T-helper 2 cell treated with Interferon-gamma antibody and Interleukin-4, amounts not matched to agents 5 μg/mL and 100 μg/mL, for 36 hours (primary cell): ENCODE results near the gene HSD3B2.

Experiments
- DNase-seq: peaks from one replicate; pipeline ENCODE4 v3.0.0; 2021; ENCODE audit warnings: low spot score
- H3K27ac Mint-ChIP-seq: one replicate; pipeline ENCODE4 v1.8.0; 2021; ENCODE audit warnings: mild to moderate bottlenecking, mixed read lengths
- H3K27me3 Mint-ChIP-seq: one replicate; pipeline ENCODE4 v1.8.0; 2021; ENCODE audit warnings: low read depth, mixed read lengths
- H3K36me3 Mint-ChIP-seq: one replicate; pipeline ENCODE4 v1.8.0; 2021; ENCODE audit warnings: low read depth, mixed read lengths
- H3K4me1 Mint-ChIP-seq: one replicate; pipeline ENCODE4 v1.8.0; 2021; ENCODE audit warnings: low read depth, mixed read lengths
- H3K4me3 Mint-ChIP-seq: one replicate; pipeline ENCODE4 v1.8.0; 2022; ENCODE audit warnings: mild to moderate bottlenecking, moderate library complexity, mixed read lengths
- H3K9me3 Mint-ChIP-seq: one replicate; pipeline ENCODE4 v1.8.0; 2021; ENCODE audit warnings: mixed read lengths

The HSD3B2 gene

GRCh38 chr1:119451158-119451557, 36.2 kb downstream of the HSD3B2 start:
- H3K36me3 Mint-ChIP-seq: no peaks in the 10 kb centered on the region
- H3K4me1 Mint-ChIP-seq: no peaks in the 10 kb centered on the region
- no peak for DNase-seq
- no peaks in the 10 kb centered on the region for H3K27me3 Mint-ChIP-seq
- no peaks in the 10 kb centered on the region for H3K9me3 Mint-ChIP-seq
- H3K27ac Mint-ChIP-seq: no peak overlapping the region
- no peak overlapping the region for H3K4me3 Mint-ChIP-seq

- H3K4me1 Mint-ChIP-seq: no peaks in the 10 kb centered on the region
- H3K9me3 Mint-ChIP-seq: no peaks in the 10 kb centered on the region
These were observed 37.1 kb downstream of the HSD3B2 start for GRCh38 chr1:119452091-119452490.

GRCh38 chr1:119453021-119453420, 38.1 kb downstream of the HSD3B2 start:
- H3K4me3 Mint-ChIP-seq: no peak overlapping the region
- peaks cover 5% of the 10 kb centered on the region for H3K27me3 Mint-ChIP-seq
- DNase-seq: no peak
- no peaks in the 10 kb centered on the region for H3K36me3 Mint-ChIP-seq
- no peak overlapping the region for H3K27ac Mint-ChIP-seq
- H3K9me3 Mint-ChIP-seq: no peaks in the 10 kb centered on the region
- no peaks in the 10 kb centered on the region for H3K4me1 Mint-ChIP-seq

More at GRCh38 chr1:119452091-119452490, 37.1 kb downstream of the HSD3B2 start:
- peaks cover 5% of the 10 kb centered on the region for H3K27me3 Mint-ChIP-seq
- H3K4me3 Mint-ChIP-seq: no peak overlapping the region
- no peak overlapping the region for H3K27ac Mint-ChIP-seq
- H3K36me3 Mint-ChIP-seq: no peaks in the 10 kb centered on the region
- DNase-seq: no peak

- no peak overlapping the region for H3K4me3 Mint-ChIP-seq
- DNase-seq: no peak
- H3K27ac Mint-ChIP-seq: no peak overlapping the region
- no peaks in the 10 kb centered on the region for H3K9me3 Mint-ChIP-seq
- peaks cover 7% of the 10 kb centered on the region for H3K27me3 Mint-ChIP-seq
- H3K4me1 Mint-ChIP-seq: no peaks in the 10 kb centered on the region
- no peaks in the 10 kb centered on the region for H3K36me3 Mint-ChIP-seq
These were observed 48.0 kb downstream of the HSD3B2 start for GRCh38 chr1:119462964-119463363.

- H3K4me3 Mint-ChIP-seq: no peak overlapping the region
- no peaks in the 10 kb centered on the region for H3K9me3 Mint-ChIP-seq
- H3K27ac Mint-ChIP-seq: no peak overlapping the region
- H3K27me3 Mint-ChIP-seq: peaks cover 7% of the 10 kb centered on the region
- no peaks in the 10 kb centered on the region for H3K36me3 Mint-ChIP-seq
- H3K4me1 Mint-ChIP-seq: no peaks in the 10 kb centered on the region
- no peak for DNase-seq
These were observed 48.6 kb downstream of the HSD3B2 start for GRCh38 chr1:119463569-119463968.

GRCh38 chr1:119466445-119466844, 51.5 kb downstream of the HSD3B2 start:
- DNase-seq: no peak
- H3K27me3 Mint-ChIP-seq: peaks cover 7% of the 10 kb centered on the region
- no peak overlapping the region for H3K4me3 Mint-ChIP-seq
- peaks cover 1% of the 10 kb centered on the region for H3K4me1 Mint-ChIP-seq
- H3K36me3 Mint-ChIP-seq: no peaks in the 10 kb centered on the region
- H3K9me3 Mint-ChIP-seq: no peaks in the 10 kb centered on the region
- H3K27ac Mint-ChIP-seq: no peak overlapping the region

GRCh38 chr1:119467219-119467618, 52.3 kb downstream of the HSD3B2 start:
- no peak for DNase-seq
- Mint-ChIP-seq H3K4me3 (no peak overlapping the region), H3K27me3 (peaks cover 7% of the 10 kb centered on the region), H3K9me3 (no peaks in the 10 kb centered on the region), H3K27ac (no peak overlapping the region), H3K4me1 (peaks cover 1% of the 10 kb centered on the region), H3K36me3 (no peaks in the 10 kb centered on the region)

GRCh38 chr1:119467857-119468668, 53.1 kb downstream of the HSD3B2 start:
- DNase-seq: no peak
- peaks cover 1% of the 10 kb centered on the region for H3K4me1 Mint-ChIP-seq
- no peak overlapping the region for H3K4me3 Mint-ChIP-seq
- H3K9me3 Mint-ChIP-seq: no peaks in the 10 kb centered on the region
- H3K36me3 Mint-ChIP-seq: no peaks in the 10 kb centered on the region
- no peak overlapping the region for H3K27ac Mint-ChIP-seq
- peaks cover 7% of the 10 kb centered on the region for H3K27me3 Mint-ChIP-seq

GRCh38 chr1:119469741-119470140, 54.8 kb downstream of the HSD3B2 start:
- Mint-ChIP-seq H3K9me3 (no peaks in the 10 kb centered on the region), H3K27me3 (peaks cover 4% of the 10 kb centered on the region), H3K4me3 (no peak overlapping the region), H3K36me3 (no peaks in the 10 kb centered on the region), H3K4me1 (peaks cover 1% of the 10 kb centered on the region), H3K27ac (no peak overlapping the region)
- no peak for DNase-seq

GRCh38 chr1:119470377-119470776, 55.4 kb downstream of the HSD3B2 start:
- peaks cover 1% of the 10 kb centered on the region for H3K4me1 Mint-ChIP-seq

GRCh38 chr1:119470958-119471357, 56.0 kb downstream of the HSD3B2 start:
- no peak overlapping the region for H3K27ac Mint-ChIP-seq
- H3K36me3 Mint-ChIP-seq: no peaks in the 10 kb centered on the region
- H3K4me3 Mint-ChIP-seq: no peak overlapping the region
- H3K27me3 Mint-ChIP-seq: peaks cover 5% of the 10 kb centered on the region
- no peaks in the 10 kb centered on the region for H3K9me3 Mint-ChIP-seq
- peaks cover 4% of the 10 kb centered on the region for H3K4me1 Mint-ChIP-seq
- no peak for DNase-seq

More at GRCh38 chr1:119470377-119470776, 55.4 kb downstream of the HSD3B2 start:
- H3K27me3 Mint-ChIP-seq: peaks cover 4% of the 10 kb centered on the region
- no peak overlapping the region for H3K4me3 Mint-ChIP-seq
- no peak for DNase-seq
- no peaks in the 10 kb centered on the region for H3K9me3 Mint-ChIP-seq
- H3K27ac Mint-ChIP-seq: no peak overlapping the region
- no peaks in the 10 kb centered on the region for H3K36me3 Mint-ChIP-seq

- no peaks in the 10 kb centered on the region for H3K36me3 Mint-ChIP-seq
- no peak for DNase-seq
- no peaks in the 10 kb centered on the region for H3K9me3 Mint-ChIP-seq
- no peak overlapping the region for H3K4me3 Mint-ChIP-seq
- peaks cover 6% of the 10 kb centered on the region for H3K4me1 Mint-ChIP-seq
- H3K27me3 Mint-ChIP-seq: peaks cover 3% of the 10 kb centered on the region
- H3K27ac Mint-ChIP-seq: no peak overlapping the region
These were observed 56.6 kb downstream of the HSD3B2 start for GRCh38 chr1:119471566-119471965.

GRCh38 chr1:119472080-119472818, 57.3 kb downstream of the HSD3B2 start:
- peaks cover 3% of the 10 kb centered on the region for H3K27me3 Mint-ChIP-seq

More at GRCh38 chr1:119472080-119472818, 57.3 kb downstream of the HSD3B2 start:
- DNase-seq: no peak
- H3K36me3 Mint-ChIP-seq: no peaks in the 10 kb centered on the region
- H3K4me3 Mint-ChIP-seq: no peak overlapping the region
- H3K4me1 Mint-ChIP-seq: peaks cover 6% of the 10 kb centered on the region
- H3K9me3 Mint-ChIP-seq: no peaks in the 10 kb centered on the region
- no peak overlapping the region for H3K27ac Mint-ChIP-seq
